Mesothelial cell of epicardium (in vitro differentiated cells): ENCODE results near the gene CLIP4. TPM values are rescaled to one million over a fixed set of nuclear protein-coding genes. Genes with fewer than 3 reads are reported as not detected.

Experiments
- DNase-seq, 2 experiments: peaks; one replicate each; pipeline ENCODE4 v3.0.0; 2021; ENCODE audit warnings: low spot score in 2 of 2; ENCODE audit not compliant: unreplicated experiment in 2 of 2
- H3K27ac Mint-ChIP-seq: 2 replicates; pipeline ENCODE4 v1.8.0; 2021; ENCODE audit warnings: mixed read lengths
- H3K27me3 Mint-ChIP-seq: 2 replicates; pipeline ENCODE4 v1.8.0; 2021; ENCODE audit warnings: low read depth, mixed read lengths
- H3K36me3 Mint-ChIP-seq: 2 replicates; pipeline ENCODE4 v1.8.0; 2021; ENCODE audit warnings: mixed read lengths
- H3K4me1 Mint-ChIP-seq: 2 replicates; pipeline ENCODE4 v1.8.0; 2021; ENCODE audit warnings: mixed read lengths
- H3K4me3 Mint-ChIP-seq: 2 replicates; pipeline ENCODE4 v1.8.0; 2021; ENCODE audit warnings: mild to moderate bottlenecking, moderate library complexity, mixed read lengths
- H3K9me3 Mint-ChIP-seq: 2 replicates; pipeline ENCODE4 v1.8.0; 2021; ENCODE audit warnings: mixed read lengths
- total RNA-seq: library from RNA; stranded (reverse); gene quantifications from 3 replicates; pipeline ENCODE4 v1.2.1, GENCODE V29; 2021
- TF ChIP-seq, protein P1 (sequence below): fragments of 200-600 bp; sonication (generic); IDR thresholded peaks from one replicate; pipeline ENCODE4 v1.5.0; 2021; ENCODE audit warnings: antibody characterized with exemption; ENCODE audit not compliant: unreplicated experiment

CLIP4 gene, protein sequence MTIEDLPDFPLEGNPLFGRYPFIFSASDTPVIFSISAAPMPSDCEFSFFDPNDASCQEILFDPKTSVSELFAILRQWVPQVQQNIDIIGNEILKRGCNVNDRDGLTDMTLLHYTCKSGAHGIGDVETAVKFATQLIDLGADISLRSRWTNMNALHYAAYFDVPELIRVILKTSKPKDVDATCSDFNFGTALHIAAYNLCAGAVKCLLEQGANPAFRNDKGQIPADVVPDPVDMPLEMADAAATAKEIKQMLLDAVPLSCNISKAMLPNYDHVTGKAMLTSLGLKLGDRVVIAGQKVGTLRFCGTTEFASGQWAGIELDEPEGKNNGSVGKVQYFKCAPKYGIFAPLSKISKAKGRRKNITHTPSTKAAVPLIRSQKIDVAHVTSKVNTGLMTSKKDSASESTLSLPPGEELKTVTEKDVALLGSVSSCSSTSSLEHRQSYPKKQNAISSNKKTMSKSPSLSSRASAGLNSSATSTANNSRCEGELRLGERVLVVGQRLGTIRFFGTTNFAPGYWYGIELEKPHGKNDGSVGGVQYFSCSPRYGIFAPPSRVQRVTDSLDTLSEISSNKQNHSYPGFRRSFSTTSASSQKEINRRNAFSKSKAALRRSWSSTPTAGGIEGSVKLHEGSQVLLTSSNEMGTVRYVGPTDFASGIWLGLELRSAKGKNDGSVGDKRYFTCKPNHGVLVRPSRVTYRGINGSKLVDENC
- total RNA-seq, result 28.7 to 31.7 TPM (median 28.8 TPM) in 3 replicates

DNA sequence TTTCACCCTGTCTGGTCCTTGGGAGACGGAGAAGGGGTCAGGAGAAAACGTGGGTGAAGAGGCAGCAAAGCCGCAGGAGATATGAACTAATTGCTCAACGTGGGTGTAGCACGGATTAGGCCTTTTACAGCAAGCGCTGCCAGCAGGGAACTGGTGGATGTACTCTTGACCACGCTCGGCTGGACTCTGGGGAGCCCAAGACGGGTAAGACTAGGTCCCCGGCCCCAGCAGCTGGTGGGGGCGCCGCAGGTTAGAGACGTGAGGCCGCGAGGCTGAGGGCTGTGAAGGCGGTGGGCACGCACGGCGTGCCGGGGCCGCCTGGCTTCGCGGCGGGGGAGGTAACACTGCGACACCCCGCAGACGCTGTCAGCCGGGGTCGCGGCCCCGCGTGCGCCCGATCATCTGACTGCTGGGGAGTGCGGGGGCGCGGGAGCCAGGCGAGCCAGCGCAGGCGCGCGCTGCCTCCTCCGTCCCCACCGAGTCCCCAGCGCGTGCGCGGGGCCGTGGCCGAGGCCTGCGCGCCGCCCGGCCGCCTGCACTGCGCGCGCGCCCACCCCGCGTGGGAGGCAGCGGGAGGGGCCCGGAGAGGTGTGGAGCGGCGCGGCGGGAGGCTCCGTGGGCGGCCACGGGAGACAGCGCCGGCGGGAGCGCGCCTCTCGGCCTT is at the start of gene CLIP4:
Gene CLIP4 (plus strand): TSS at position 470 of the 664 bp plus-strand sequence. CDS start 5,974 bp downstream, outside the sequence.
- Mint-ChIP-seq H3K4me3 (peak within 1 kb of the TSS; percentile 86), H3K27ac (peak within 1 kb of the TSS; percentile 92), H3K27me3 (no peaks in the 10 kb centered on the region), H3K36me3 (no peaks in the 10 kb centered on the region), H3K9me3 (no peaks in the 10 kb centered on the region), H3K4me1 (peaks cover 33% of the 10 kb centered on the region)
- TF ChIP-seq, protein P1, sequence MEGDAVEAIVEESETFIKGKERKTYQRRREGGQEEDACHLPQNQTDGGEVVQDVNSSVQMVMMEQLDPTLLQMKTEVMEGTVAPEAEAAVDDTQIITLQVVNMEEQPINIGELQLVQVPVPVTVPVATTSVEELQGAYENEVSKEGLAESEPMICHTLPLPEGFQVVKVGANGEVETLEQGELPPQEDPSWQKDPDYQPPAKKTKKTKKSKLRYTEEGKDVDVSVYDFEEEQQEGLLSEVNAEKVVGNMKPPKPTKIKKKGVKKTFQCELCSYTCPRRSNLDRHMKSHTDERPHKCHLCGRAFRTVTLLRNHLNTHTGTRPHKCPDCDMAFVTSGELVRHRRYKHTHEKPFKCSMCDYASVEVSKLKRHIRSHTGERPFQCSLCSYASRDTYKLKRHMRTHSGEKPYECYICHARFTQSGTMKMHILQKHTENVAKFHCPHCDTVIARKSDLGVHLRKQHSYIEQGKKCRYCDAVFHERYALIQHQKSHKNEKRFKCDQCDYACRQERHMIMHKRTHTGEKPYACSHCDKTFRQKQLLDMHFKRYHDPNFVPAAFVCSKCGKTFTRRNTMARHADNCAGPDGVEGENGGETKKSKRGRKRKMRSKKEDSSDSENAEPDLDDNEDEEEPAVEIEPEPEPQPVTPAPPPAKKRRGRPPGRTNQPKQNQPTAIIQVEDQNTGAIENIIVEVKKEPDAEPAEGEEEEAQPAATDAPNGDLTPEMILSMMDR, result no peak
- DNase-seq, result peak; percentile 26 to 55

DNA sequence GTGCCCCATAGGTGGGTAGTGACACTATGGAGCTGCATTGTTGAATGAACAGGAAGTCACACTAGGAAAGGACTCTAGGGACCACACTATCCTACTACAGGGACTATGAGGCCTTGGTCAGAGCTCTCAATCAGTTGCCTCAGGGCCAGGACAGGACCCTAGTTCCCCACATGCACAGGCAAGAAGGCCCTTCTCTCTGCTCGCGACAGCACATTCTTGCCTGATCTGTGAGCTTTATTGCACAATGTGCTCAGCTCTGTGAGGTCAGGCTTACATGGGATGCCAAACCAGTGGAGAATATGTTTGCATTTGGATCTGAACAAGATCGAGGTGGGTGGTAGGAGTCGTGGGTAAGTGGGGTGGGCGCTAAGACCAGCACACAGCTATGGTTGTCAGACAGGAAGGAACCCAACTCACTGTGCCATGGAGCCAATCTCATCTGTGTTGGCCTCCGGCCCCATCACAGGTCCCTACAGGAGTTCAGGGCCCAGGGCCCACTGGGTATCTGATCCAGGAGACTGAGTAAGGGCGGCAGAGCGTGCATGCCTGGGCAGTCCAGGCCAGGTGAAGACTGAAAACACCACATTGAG is 48.8 kb upstream of the CLIP4 start:
- Mint-ChIP-seq H3K4me1 (peaks cover 51% of the 10 kb centered on the region), H3K27me3 (no peaks in the 10 kb centered on the region), H3K27ac (no peak overlapping the region), H3K4me3 (no peak overlapping the region), H3K36me3 (no peaks in the 10 kb centered on the region), H3K9me3 (no peaks in the 10 kb centered on the region)
- TF ChIP-seq, protein P1, result no peak
- DNase-seq, result no peak

DNA sequence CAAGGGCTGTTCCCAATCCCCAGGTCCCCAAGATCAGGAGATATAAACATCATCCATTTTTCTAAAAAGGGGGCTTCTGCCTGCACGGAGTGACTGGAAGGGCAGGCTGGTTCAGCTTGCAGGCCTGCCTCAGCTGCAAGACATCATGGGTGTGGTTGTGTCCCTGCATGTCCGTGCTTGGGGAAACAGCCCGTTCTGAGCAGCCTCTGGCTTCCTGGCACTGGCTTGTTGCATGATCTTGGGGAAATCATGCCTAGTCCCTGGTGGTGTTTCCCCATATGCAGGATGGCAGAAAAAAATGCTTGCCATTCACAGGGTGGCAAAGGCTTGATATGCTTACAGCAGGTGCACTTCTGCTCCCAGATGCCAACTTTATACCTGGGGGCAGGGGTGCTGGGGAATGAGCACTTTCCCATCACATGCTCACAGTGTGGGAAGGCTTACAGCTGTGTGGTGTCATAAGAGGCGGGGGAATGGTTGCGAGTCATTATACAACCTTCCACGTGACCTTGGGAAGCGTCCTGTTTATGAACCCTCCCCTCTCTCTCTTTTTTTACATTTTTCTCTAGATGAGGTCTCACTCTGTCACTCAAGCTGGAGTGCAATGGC is 48.1 kb upstream of the CLIP4 start:
- Mint-ChIP-seq H3K27me3 (no peaks in the 10 kb centered on the region), H3K36me3 (no peaks in the 10 kb centered on the region), H3K27ac (no peak overlapping the region), H3K9me3 (no peaks in the 10 kb centered on the region), H3K4me3 (no peak overlapping the region), H3K4me1 (peaks cover 50% of the 10 kb centered on the region)
- DNase-seq, result peak in 1 of 2 experiments; percentile 29
- TF ChIP-seq, protein P1, result no peak

DNA sequence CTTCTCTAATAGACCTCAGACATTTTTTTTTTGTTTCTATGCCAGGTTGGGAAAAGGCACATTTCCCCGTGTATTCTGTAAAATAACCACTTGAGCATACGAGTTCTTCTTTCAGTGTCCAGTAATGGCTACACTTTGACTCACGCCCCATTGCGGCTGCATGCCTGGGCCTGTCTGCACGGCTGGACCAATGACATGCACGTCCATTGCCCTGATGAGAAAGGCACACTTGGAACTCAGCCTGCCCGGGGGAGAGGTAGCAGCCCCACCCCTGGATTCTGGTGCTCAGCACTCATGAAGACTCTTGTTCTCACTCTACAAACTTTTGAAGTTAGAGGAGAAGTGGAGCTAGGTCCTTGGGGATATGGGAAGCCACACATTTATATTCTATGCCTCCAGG is 46.7 kb upstream of the CLIP4 start:
- Mint-ChIP-seq H3K27me3 (no peaks in the 10 kb centered on the region), H3K36me3 (no peaks in the 10 kb centered on the region), H3K9me3 (no peaks in the 10 kb centered on the region), H3K4me1 (peaks cover 46% of the 10 kb centered on the region), H3K27ac (no peak overlapping the region), H3K4me3 (no peak overlapping the region)
- TF ChIP-seq, protein P1, result no peak
- DNase-seq, result no peak

DNA sequence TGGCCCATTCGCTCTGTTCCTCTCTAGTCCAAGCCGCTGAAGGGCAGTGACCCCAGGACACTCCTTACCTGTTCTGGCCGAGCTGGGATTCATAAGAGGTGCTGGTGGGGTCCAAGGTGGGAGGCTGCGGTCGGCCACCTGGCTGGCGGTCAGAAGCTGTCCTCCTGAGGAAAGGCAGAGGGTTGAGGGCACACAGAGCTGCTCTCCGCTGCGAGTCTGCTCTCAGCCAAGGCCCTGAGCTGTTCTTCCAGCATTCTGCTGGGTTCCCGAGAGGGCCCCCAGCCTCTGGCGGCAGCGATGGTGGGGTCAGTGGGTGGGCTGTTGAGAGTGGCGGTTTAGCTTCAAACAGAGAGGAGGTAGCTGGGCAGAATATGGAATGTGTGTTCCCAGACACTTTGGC is 44.7 kb upstream of the CLIP4 start:
- Mint-ChIP-seq H3K27me3 (no peaks in the 10 kb centered on the region), H3K27ac (peak overlapping the region; percentile 89), H3K9me3 (no peaks in the 10 kb centered on the region), H3K36me3 (no peaks in the 10 kb centered on the region), H3K4me1 (peaks cover 30% of the 10 kb centered on the region), H3K4me3 (no peak overlapping the region)
- TF ChIP-seq, protein P1, result no peak
- no peak for DNase-seq
